Uterus (tissue), 4 donors: Measurements from ENCODE around the gene OPRM1. TPM values are rescaled to one million over a fixed set of nuclear protein-coding genes. Genes with fewer than 3 reads are reported as not detected.

Experiments used
- DNase-seq, 2 donors: peaks; one replicate each; pipeline ENCODE4 v3.0.0-alpha.2; 2019 to 2020
- H3K27ac ChIP-seq, 2 donors: fragments of 200-600 bp; sonication (generic); 1 replicate in 1 of 2; 2 replicates in 1 of 2; pipeline ENCODE4 v1.5.1; 2016 to 2018
- H3K27me3 ChIP-seq, 2 donors: fragments of 200-600 bp; sonication (generic); one replicate each; pipeline ENCODE4 v1.5.1; 2018 to 2019; ENCODE audit warnings: control low read depth in 1 of 2
- H3K36me3 ChIP-seq, 2 donors: fragments of 200-600 bp; sonication (generic); one replicate each; pipeline ENCODE4 v1.5.1; 2019; ENCODE audit warnings: control low read depth in 1 of 2
- H3K4me1 ChIP-seq, 2 donors: fragments of 200-600 bp; sonication (generic); one replicate each; pipeline ENCODE4 v1.5.1; 2018 to 2019; ENCODE audit warnings: control low read depth in 1 of 2
- H3K4me3 ChIP-seq, 2 donors: fragments of 200-600 bp; sonication (generic); 1 replicate in 1 of 2; 2 replicates in 1 of 2; pipeline ENCODE4 v1.5.1; 2018 to 2019; ENCODE audit warnings: mild to moderate bottlenecking in 1 of 2
- H3K9me3 ChIP-seq, 2 donors: fragments of 200-600 bp; sonication (generic); one replicate each; pipeline ENCODE4 v1.5.1; 2019; ENCODE audit warnings: control low read depth in 1 of 2
- POLR2A ChIP-seq, 2 donors: fragments of 450-650 bp; IDR thresholded peaks; one replicate each; pipeline ENCODE4 v1.6.1; 2016; ENCODE audit warnings: antibody characterized with exemption in 2 of 2, mild to moderate bottlenecking in 1 of 2, moderate library complexity in 1 of 2
- intact Hi-C: fragments of 100-400 bp; cut with DNase I; formaldehyde crosslinking; loops from one replicate; pipeline ENCODE4 v1.15.1; 2023; ENCODE audit warnings: low total_unique reads
- total RNA-seq, 4 donors: library from RNA; depleted of rRNA in 3 of 4; stranded (reverse); fragments of >200 nt in 3 of 4; gene quantifications; one replicate each; pipeline versions ENCODE4 v1.1.0 to v1.2.4, GENCODE V29; 2014 to 2023
- TF ChIP-seq, protein P1 (sequence below), 4 experiments: fragments of 200-600 bp in 2 of 4; fragments of 450-650 bp in 2 of 4; sonication (generic) in 2 of 4; IDR thresholded peaks; one replicate each; pipeline ENCODE4 v1.5.1; 2016 to 2019; ENCODE audit warnings: antibody characterized with exemption in 4 of 4, mild to moderate bottlenecking in 2 of 4, moderate library complexity in 1 of 4
- donor health status: DM: yes; HTN: yes; CAD: no.

OPRM1 gene
- total RNA-seq, 4 donors from 2014 or later: 0.14 TPM; not detected in 3

- Histone ChIP-seq H3K36me3 (no peaks in the 10 kb centered on the region), H3K27ac (no peak overlapping the region), H3K4me1 (no peaks in the 10 kb centered on the region), H3K27me3 (no peaks in the 10 kb centered on the region), H3K4me3 (no peak overlapping the region), H3K9me3 (no peaks in the 10 kb centered on the region)
- no peak for TF ChIP-seq POLR2A (IDR thresholded peaks at IDR 0.05)
- TF ChIP-seq, protein P1, sequence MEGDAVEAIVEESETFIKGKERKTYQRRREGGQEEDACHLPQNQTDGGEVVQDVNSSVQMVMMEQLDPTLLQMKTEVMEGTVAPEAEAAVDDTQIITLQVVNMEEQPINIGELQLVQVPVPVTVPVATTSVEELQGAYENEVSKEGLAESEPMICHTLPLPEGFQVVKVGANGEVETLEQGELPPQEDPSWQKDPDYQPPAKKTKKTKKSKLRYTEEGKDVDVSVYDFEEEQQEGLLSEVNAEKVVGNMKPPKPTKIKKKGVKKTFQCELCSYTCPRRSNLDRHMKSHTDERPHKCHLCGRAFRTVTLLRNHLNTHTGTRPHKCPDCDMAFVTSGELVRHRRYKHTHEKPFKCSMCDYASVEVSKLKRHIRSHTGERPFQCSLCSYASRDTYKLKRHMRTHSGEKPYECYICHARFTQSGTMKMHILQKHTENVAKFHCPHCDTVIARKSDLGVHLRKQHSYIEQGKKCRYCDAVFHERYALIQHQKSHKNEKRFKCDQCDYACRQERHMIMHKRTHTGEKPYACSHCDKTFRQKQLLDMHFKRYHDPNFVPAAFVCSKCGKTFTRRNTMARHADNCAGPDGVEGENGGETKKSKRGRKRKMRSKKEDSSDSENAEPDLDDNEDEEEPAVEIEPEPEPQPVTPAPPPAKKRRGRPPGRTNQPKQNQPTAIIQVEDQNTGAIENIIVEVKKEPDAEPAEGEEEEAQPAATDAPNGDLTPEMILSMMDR (IDR thresholded peaks at IDR 0.05): no peak
- intact Hi-C loops: no loop called here
- no peak for DNase-seq
Observed at GRCh38 chr6:154030646-154031045, 8.4 kb upstream of the OPRM1 start.

- Histone ChIP-seq H3K36me3 (no peaks in the 10 kb centered on the region), H3K27ac (no peak overlapping the region), H3K9me3 (no peaks in the 10 kb centered on the region), H3K4me1 (no peaks in the 10 kb centered on the region), H3K27me3 (no peaks in the 10 kb centered on the region), H3K4me3 (no peak overlapping the region)
- intact Hi-C loops: no loop called here
- no peak for DNase-seq
- TF ChIP-seq POLR2A (IDR thresholded peaks at IDR 0.05): no peak
- TF ChIP-seq, protein P1 (IDR thresholded peaks at IDR 0.05): no peak
Observed at GRCh38 chr6:154041001-154041400, 2.0 kb downstream of the OPRM1 start.

DNA sequence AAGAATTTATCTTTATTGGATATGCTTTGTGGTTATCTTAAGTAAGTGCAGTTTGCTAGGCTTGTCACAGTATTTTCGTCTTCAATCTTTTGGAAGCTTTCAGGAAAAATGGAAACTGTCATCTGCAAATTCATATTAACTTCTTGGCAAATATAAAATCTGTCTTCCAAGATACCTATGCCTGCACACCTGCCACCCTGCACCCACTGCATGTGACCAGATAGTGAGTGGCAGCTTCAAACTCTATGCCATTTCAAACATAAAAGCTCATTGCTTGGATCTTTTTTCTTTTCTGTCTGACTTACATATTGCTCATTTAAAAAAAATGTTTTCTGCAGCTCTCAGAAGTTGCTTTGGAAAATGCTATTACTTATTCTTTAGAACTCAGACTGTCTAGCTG, 14.1 kb downstream of the OPRM1 start:
- no peak overlapping the region for H3K27ac ChIP-seq
- no peak for DNase-seq
- no peaks in the 10 kb centered on the region for H3K27me3 ChIP-seq
- intact Hi-C loops: no loop called here
- H3K36me3 ChIP-seq: no peaks in the 10 kb centered on the region
- TF ChIP-seq, protein P1 (IDR thresholded peaks at IDR 0.05): no peak
- TF ChIP-seq POLR2A (IDR thresholded peaks at IDR 0.05): no peak
- H3K4me3 ChIP-seq: no peak overlapping the region
- no peaks in the 10 kb centered on the region for H3K4me1 ChIP-seq
- no peaks in the 10 kb centered on the region for H3K9me3 ChIP-seq

DNA sequence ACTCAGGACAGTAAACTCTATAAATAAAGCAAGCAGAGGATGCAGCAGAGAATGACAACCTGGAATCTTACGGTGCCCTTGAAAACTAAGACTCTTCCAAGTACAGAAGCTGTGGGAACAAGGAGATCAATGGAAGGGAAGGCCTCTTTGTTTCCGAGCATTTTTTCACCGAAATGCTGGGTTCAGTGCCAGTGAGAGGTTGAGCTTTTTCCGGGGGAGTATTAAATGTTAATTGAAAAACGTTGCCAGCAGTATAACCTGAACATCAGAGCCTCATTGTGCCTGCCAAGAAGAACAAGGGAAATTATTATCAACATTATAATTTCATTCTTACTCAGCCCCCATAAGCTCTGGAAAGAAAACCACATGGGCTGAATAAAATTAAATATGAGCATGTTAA, 17.5 kb downstream of the OPRM1 start:
- intact Hi-C loops: no loop called here
- Histone ChIP-seq H3K27ac (no peak overlapping the region), H3K4me1 (no peaks in the 10 kb centered on the region), H3K36me3 (no peaks in the 10 kb centered on the region), H3K4me3 (no peak overlapping the region), H3K9me3 (no peaks in the 10 kb centered on the region), H3K27me3 (no peaks in the 10 kb centered on the region)
- DNase-seq: no peak
- no peak for TF ChIP-seq POLR2A (IDR thresholded peaks at IDR 0.05)
- TF ChIP-seq, protein P1 (IDR thresholded peaks at IDR 0.05): no peak

DNA sequence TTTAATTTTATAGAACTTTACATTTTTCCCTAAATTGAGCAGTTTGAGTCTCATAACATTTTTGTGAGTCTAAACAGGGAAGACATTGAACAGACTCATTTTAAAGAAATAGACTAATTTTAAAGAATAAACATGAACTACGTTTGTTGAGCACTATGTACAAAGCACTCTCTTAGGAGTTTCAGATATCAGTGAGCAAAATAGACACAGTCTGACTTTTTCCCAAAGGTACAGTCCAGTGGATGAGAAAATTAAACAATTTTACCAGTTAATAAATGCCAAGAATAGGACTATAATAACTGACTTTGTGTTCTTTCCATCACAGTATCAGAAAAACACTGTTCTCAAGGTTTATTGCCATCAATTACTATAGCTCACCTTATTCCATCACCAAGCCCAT, 18.1 kb downstream of the OPRM1 start:
- Histone ChIP-seq H3K4me3 (no peak overlapping the region), H3K36me3 (no peaks in the 10 kb centered on the region), H3K9me3 (no peaks in the 10 kb centered on the region), H3K27me3 (no peaks in the 10 kb centered on the region), H3K27ac (no peak overlapping the region), H3K4me1 (no peaks in the 10 kb centered on the region)
- TF ChIP-seq, protein P1 (IDR thresholded peaks at IDR 0.05): no peak
- TF ChIP-seq POLR2A (IDR thresholded peaks at IDR 0.05): no peak
- DNase-seq: no peak
- intact Hi-C loops: no loop called here
